ENCODE results near the gene GADD45GIP1. TPM values are rescaled to one million over a fixed set of nuclear protein-coding genes. Genes with fewer than 3 reads are reported as not detected.

The GADD45GIP1 gene
- polyA plus RNA-seq, 2 of the 4 experiments (the other 2 are of a cell fraction): 26.4 to 31.1 TPM

DNA sequence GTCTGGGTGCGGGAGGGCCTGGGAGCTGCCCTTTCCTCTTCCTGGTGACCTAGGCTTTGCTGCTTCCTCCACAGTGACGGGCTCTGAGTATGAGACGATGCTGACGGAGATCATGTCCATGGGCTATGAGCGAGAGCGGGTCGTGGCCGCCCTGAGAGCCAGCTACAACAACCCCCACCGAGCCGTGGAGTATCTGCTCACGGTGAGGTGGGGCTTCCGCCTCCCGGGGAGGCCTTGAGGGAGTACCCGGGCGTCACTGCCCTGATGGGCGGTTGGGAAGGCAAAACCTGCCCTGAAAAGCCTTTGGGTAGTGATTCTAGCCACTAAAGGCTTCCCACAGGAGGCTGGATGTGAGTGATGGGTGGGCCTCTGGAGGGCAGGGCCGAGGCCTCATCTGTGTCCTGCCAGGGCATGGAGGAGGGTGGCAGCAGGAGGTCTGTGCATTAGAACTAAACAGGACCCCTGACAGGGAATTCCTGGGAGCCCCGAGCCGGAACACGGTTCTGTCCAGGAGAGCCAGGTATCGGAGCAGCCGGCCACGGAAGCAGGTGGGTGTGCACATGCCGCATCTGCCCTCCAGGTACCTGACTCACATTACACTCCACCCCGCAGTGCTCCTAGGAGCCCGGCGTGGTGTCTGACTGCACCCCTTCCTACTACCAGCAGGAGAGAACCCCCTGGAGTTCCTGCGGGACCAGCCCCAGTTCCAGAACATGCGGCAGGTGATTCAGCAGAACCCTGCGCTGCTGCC lies 8.2 kb downstream of the GADD45GIP1 start:
- H3K4me2 ChIP-seq: no peak overlapping the region
- CTCF ChIA-PET: interaction anchor here (1.0 to 2.1 kb wide), 3 partner anchors 10 to 145 kb away, joined by 3 to 4 read pairs (median 3); partner anchors contain the start of gene CALR
- H3K9me3 ChIP-seq: no peaks in the 10 kb centered on the region
- ATAC-seq: no peak
- no peak overlapping the region for H3K4me3 ChIP-seq
- 95% methylated on average over 15 of the region's 30 CpGs for WGBS (ENCODE audit: missing lambda C conversion rate)
- TF ChIP-seq, protein P1, sequence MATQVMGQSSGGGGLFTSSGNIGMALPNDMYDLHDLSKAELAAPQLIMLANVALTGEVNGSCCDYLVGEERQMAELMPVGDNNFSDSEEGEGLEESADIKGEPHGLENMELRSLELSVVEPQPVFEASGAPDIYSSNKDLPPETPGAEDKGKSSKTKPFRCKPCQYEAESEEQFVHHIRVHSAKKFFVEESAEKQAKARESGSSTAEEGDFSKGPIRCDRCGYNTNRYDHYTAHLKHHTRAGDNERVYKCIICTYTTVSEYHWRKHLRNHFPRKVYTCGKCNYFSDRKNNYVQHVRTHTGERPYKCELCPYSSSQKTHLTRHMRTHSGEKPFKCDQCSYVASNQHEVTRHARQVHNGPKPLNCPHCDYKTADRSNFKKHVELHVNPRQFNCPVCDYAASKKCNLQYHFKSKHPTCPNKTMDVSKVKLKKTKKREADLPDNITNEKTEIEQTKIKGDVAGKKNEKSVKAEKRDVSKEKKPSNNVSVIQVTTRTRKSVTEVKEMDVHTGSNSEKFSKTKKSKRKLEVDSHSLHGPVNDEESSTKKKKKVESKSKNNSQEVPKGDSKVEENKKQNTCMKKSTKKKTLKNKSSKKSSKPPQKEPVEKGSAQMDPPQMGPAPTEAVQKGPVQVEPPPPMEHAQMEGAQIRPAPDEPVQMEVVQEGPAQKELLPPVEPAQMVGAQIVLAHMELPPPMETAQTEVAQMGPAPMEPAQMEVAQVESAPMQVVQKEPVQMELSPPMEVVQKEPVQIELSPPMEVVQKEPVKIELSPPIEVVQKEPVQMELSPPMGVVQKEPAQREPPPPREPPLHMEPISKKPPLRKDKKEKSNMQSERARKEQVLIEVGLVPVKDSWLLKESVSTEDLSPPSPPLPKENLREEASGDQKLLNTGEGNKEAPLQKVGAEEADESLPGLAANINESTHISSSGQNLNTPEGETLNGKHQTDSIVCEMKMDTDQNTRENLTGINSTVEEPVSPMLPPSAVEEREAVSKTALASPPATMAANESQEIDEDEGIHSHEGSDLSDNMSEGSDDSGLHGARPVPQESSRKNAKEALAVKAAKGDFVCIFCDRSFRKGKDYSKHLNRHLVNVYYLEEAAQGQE (IDR thresholded peaks at IDR 0.05): no peak
- TF ChIP-seq, protein P2, sequence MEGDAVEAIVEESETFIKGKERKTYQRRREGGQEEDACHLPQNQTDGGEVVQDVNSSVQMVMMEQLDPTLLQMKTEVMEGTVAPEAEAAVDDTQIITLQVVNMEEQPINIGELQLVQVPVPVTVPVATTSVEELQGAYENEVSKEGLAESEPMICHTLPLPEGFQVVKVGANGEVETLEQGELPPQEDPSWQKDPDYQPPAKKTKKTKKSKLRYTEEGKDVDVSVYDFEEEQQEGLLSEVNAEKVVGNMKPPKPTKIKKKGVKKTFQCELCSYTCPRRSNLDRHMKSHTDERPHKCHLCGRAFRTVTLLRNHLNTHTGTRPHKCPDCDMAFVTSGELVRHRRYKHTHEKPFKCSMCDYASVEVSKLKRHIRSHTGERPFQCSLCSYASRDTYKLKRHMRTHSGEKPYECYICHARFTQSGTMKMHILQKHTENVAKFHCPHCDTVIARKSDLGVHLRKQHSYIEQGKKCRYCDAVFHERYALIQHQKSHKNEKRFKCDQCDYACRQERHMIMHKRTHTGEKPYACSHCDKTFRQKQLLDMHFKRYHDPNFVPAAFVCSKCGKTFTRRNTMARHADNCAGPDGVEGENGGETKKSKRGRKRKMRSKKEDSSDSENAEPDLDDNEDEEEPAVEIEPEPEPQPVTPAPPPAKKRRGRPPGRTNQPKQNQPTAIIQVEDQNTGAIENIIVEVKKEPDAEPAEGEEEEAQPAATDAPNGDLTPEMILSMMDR (IDR thresholded peaks at IDR 0.05): no peak
- TF ChIP-seq, protein P3, sequence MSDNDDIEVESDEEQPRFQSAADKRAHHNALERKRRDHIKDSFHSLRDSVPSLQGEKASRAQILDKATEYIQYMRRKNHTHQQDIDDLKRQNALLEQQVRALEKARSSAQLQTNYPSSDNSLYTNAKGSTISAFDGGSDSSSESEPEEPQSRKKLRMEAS (IDR thresholded peaks at IDR 0.05): no peak
- TF ChIP-seq, protein P4, sequence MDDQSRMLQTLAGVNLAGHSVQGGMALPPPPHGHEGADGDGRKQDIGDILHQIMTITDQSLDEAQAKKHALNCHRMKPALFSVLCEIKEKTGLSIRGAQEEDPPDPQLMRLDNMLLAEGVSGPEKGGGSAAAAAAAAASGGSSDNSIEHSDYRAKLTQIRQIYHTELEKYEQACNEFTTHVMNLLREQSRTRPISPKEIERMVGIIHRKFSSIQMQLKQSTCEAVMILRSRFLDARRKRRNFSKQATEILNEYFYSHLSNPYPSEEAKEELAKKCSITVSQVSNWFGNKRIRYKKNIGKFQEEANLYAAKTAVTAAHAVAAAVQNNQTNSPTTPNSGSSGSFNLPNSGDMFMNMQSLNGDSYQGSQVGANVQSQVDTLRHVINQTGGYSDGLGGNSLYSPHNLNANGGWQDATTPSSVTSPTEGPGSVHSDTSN (IDR thresholded peaks at IDR 0.05): no peak
- TF ChIP-seq NR3C1 (IDR thresholded peaks at IDR 0.05) (no peak), TFCP2L1 (CRISPR knock-in tag; IDR thresholded peaks at IDR 0.05) (no peak), MYC (IDR thresholded peaks at IDR 0.05; ENCODE audit: borderline replicate concordance, low read length) (no peak), NFE2L2 (conservative IDR thresholded peaks at IDR 0.05; ENCODE audit: low read length) (no peak), SREBF2 (IDR thresholded peaks at IDR 0.05) (no peak), RAD21 (conservative IDR thresholded peaks at IDR 0.05 in 1 of 2, IDR thresholded peaks at IDR 0.05 in 1 of 2) (no peak), RCOR1 (IDR thresholded peaks at IDR 0.05; ENCODE audit: low read depth, low read length) (no peak), EP300 (IDR thresholded peaks at IDR 0.05) (no peak)
- TF ChIP-seq, protein P5, sequence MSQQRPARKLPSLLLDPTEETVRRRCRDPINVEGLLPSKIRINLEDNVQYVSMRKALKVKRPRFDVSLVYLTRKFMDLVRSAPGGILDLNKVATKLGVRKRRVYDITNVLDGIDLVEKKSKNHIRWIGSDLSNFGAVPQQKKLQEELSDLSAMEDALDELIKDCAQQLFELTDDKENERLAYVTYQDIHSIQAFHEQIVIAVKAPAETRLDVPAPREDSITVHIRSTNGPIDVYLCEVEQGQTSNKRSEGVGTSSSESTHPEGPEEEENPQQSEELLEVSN (IDR thresholded peaks at IDR 0.05; ENCODE audit: borderline replicate concordance, low read depth): no peak
- TF ChIP-seq, protein P6, sequence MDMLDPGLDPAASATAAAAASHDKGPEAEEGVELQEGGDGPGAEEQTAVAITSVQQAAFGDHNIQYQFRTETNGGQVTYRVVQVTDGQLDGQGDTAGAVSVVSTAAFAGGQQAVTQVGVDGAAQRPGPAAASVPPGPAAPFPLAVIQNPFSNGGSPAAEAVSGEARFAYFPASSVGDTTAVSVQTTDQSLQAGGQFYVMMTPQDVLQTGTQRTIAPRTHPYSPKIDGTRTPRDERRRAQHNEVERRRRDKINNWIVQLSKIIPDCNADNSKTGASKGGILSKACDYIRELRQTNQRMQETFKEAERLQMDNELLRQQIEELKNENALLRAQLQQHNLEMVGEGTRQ (IDR thresholded peaks at IDR 0.05): no peak
- POLR2A ChIA-PET: no interaction called here
- DNase-seq (ENCODE audit: low read depth in 1 of 2, low spot score in 1 of 2): no peak
- peaks cover 18% of the 10 kb centered on the region; the same call in 2 of the 3 replicates for H3K4me1 ChIP-seq
- H3K27ac ChIP-seq: no peak overlapping the region
- no peak for FAIRE-seq
